Kidney (tissue), 2 donors: ENCODE data around the gene FOXA1. TPM values are rescaled to one million over a fixed set of nuclear protein-coding genes. Genes with fewer than 3 reads are reported as not detected.

Source experiments
- polyA plus RNA-seq: library from polyadenylated mRNA; stranded (reverse); fragments of 350-450 nt; fragmentation: Illumina TruSeq; extraction: RNeasy Lipid Tissue Mini Kit (QIAGEN cat#74804); gene quantifications from one replicate; pipeline ENCODE4 v1.2.3, GENCODE V29; 2014; ENCODE audit warnings: low read depth, low replicate concordance; ENCODE audit not compliant: insufficient read depth
- total RNA-seq: library from RNA; stranded (reverse); fragmentation: NEBNext Ultra II Directional; extraction: Animal tissue kit (Norgen Biotek cat#: 25700); gene quantifications from one replicate; pipeline ENCODE4 v1.2.1, GENCODE V29; 2021
- donor health status: DM: yes; HTN: yes; CAD: no.

The FOXA1 gene
- total and polyA plus RNA-seq, 2 donors from 2014 or later: not detected

Other genes starting within 250 kb of the FOXA1 start
- not detected for gene TTC6, start 380 bp upstream of the FOXA1 start, total RNA-seq
- not detected for gene TTC6, start 380 bp upstream of the FOXA1 start, polyA plus RNA-seq